HEK293 (cell line): ENCODE results near the gene GDF7.

Experiments used
- CTCF ChIA-PET: fragments of 350-600 bp; formaldehyde crosslinking; extraction: SDS; loops from one replicate; lab custom pipeline; 2021; ENCODE audit warnings: antibody characterized with exemption; lab: Yijun Ruan, JAX
- POLR2A ChIA-PET: fragments of 300-600 bp; formaldehyde crosslinking; extraction: SDS; loops from one replicate; lab custom pipeline; 2020; ENCODE audit warnings: antibody characterized with exemption, inconsistent platforms; lab: Yijun Ruan, JAX
- H3K27ac ChIP-seq: fragments of 200-500 bp; sonication (Bioruptor generic); 2 replicates; pipeline ENCODE4 v1.5.1; 2014; ENCODE audit warnings: low read depth, low read length, control low read depth, inconsistent platforms; ENCODE audit errors: extremely low read depth
- H3K36me3 ChIP-seq, 2 experiments: fragments of 200-500 bp in 1 of 2; sonication (Bioruptor generic) in 1 of 2; 1 replicate in 1 of 2; 2 replicates in 1 of 2; pipeline ENCODE4 v1.5.1; 2014 to 2017; ENCODE audit warnings: inconsistent platforms in 2 of 2, low read length in 2 of 2; ENCODE audit not compliant: control insufficient read depth in 2 of 2, insufficient read depth in 1 of 2
- H3K4me1 ChIP-seq: fragments of 200-500 bp; sonication (Bioruptor generic); 2 replicates; pipeline ENCODE4 v1.5.1; 2014; ENCODE audit warnings: mild to moderate bottlenecking, low read length, inconsistent platforms; ENCODE audit not compliant: control insufficient read depth, insufficient read depth
- H3K4me3 ChIP-seq: 2 replicates; pipeline ENCODE4 v1.5.1; 2011; ENCODE audit warnings: low read depth, mild to moderate bottlenecking, control low read depth, low read length, moderate library complexity
- H3K9me3 ChIP-seq: fragments of 200-500 bp; sonication (Bioruptor generic); 2 replicates; pipeline ENCODE4 v1.5.1; 2014; ENCODE audit warnings: low read depth, low read length, inconsistent platforms; ENCODE audit not compliant: control insufficient read depth, insufficient read depth
- ATF2 ChIP-seq: fragments of 450-650 bp; formaldehyde crosslinking; IDR thresholded peaks from 2 replicates; pipeline ENCODE4 v1.5.1; 2016; ENCODE audit warnings: missing biosample characterization, missing genetic modification characterization, low read depth
- BCL11A ChIP-seq: fragments of 450-650 bp; formaldehyde crosslinking; IDR thresholded peaks from 2 replicates; pipeline ENCODE4 v1.5.1; 2016; ENCODE audit warnings: low read depth, missing biosample characterization, missing genetic modification characterization
- KLF1 ChIP-seq: fragments of 450-650 bp; formaldehyde crosslinking; IDR thresholded peaks from 2 replicates; pipeline ENCODE4 v1.5.1; 2016; ENCODE audit warnings: missing biosample characterization, missing genetic modification characterization
- OVOL3 ChIP-seq: fragments of 450-650 bp; formaldehyde crosslinking; IDR thresholded peaks from 2 replicates; pipeline ENCODE4 v1.5.1; 2016; ENCODE audit warnings: missing biosample characterization, missing genetic modification characterization
- PATZ1 ChIP-seq: fragments of 450-650 bp; formaldehyde crosslinking; IDR thresholded peaks from 2 replicates; pipeline ENCODE4 v1.5.1; 2016; ENCODE audit warnings: missing biosample characterization, missing genetic modification characterization
- PRDM6 ChIP-seq: fragments of 450-650 bp; formaldehyde crosslinking; IDR thresholded peaks from 2 replicates; pipeline ENCODE4 v1.5.1; 2017; ENCODE audit warnings: missing biosample characterization, missing genetic modification characterization
- SALL2 ChIP-seq: fragments of 450-650 bp; formaldehyde crosslinking; IDR thresholded peaks from 2 replicates; pipeline ENCODE4 v1.5.0; 2017; ENCODE audit warnings: missing biosample characterization, mild to moderate bottlenecking, missing genetic modification characterization, borderline replicate concordance
- ZFHX2 ChIP-seq: fragments of 450-650 bp; formaldehyde crosslinking; conservative IDR thresholded peaks from 2 replicates; pipeline ENCODE4 v1.5.1; 2016; ENCODE audit warnings: missing biosample characterization, missing genetic modification characterization
- ZNF302 ChIP-seq: fragments of 450-650 bp; formaldehyde crosslinking; IDR thresholded peaks from 2 replicates; pipeline ENCODE4 v1.5.1; 2016; ENCODE audit warnings: missing biosample characterization, missing genetic modification characterization, low read depth
- ZNF324 ChIP-seq: fragments of 450-650 bp; formaldehyde crosslinking; IDR thresholded peaks from 2 replicates; pipeline ENCODE4 v1.5.1; 2016; ENCODE audit warnings: missing biosample characterization, missing genetic modification characterization
- ZNF350 ChIP-seq: fragments of 450-650 bp; formaldehyde crosslinking; IDR thresholded peaks from 2 replicates; pipeline ENCODE4 v1.5.0; 2017; ENCODE audit warnings: missing biosample characterization, mild to moderate bottlenecking, missing genetic modification characterization
- ZNF362 ChIP-seq: fragments of 450-650 bp; formaldehyde crosslinking; IDR thresholded peaks from 2 replicates; pipeline ENCODE4 v1.5.1; 2016; ENCODE audit warnings: missing biosample characterization, missing genetic modification characterization
- ZNF37A ChIP-seq: fragments of 450-650 bp; IDR thresholded peaks from 2 replicates; pipeline ENCODE4 v1.5.1; 2018; ENCODE audit warnings: missing biosample characterization, missing genetic modification characterization
- ZNF426 ChIP-seq: fragments of 450-650 bp; formaldehyde crosslinking; IDR thresholded peaks from 2 replicates; pipeline ENCODE4 v1.5.1; 2017; ENCODE audit warnings: missing biosample characterization, missing genetic modification characterization, mild to moderate bottlenecking, inconsistent platforms, moderate library complexity
- ZNF513 ChIP-seq: fragments of 450-650 bp; IDR thresholded peaks from 2 replicates; pipeline ENCODE4 v1.5.1; 2018; ENCODE audit warnings: missing biosample characterization, missing genetic modification characterization
- ZNF561 ChIP-seq: fragments of 450-650 bp; IDR thresholded peaks from 2 replicates; pipeline ENCODE4 v1.5.1; 2018; ENCODE audit warnings: missing biosample characterization, missing genetic modification characterization, borderline replicate concordance
- ZNF585B ChIP-seq: fragments of 450-650 bp; formaldehyde crosslinking; IDR thresholded peaks from 2 replicates; pipeline ENCODE4 v1.5.1; 2016; ENCODE audit warnings: missing biosample characterization, missing genetic modification characterization
- ZNF629 ChIP-seq: fragments of 450-650 bp; formaldehyde crosslinking; IDR thresholded peaks from 2 replicates; pipeline ENCODE4 v1.5.1; 2017; ENCODE audit warnings: missing biosample characterization, missing genetic modification characterization
- ZNF747 ChIP-seq: fragments of 450-650 bp; formaldehyde crosslinking; IDR thresholded peaks from 2 replicates; pipeline ENCODE4 v1.5.1; 2016; ENCODE audit warnings: missing biosample characterization, missing genetic modification characterization
- ZNF76 ChIP-seq: fragments of 450-650 bp; formaldehyde crosslinking; IDR thresholded peaks from 2 replicates; pipeline ENCODE4; 2016; ENCODE audit warnings: low read depth, missing biosample characterization, missing genetic modification characterization, borderline replicate concordance
- ZNF830 ChIP-seq: fragments of 450-650 bp; IDR thresholded peaks from 2 replicates; pipeline ENCODE4 v1.5.0; 2018; ENCODE audit warnings: missing biosample characterization, missing genetic modification characterization, low read depth, mild to moderate bottlenecking, moderate library complexity

GDF7 gene

GRCh38 chr2:20672201-20672951 is 5.4 kb downstream of the GDF7 start:
- Histone ChIP-seq H3K36me3 (peaks cover 0 to 64% of the 10 kb centered on the region in 2 experiments; a peak in 1 of 3 replicates), H3K9me3 (no peaks in the 10 kb centered on the region), H3K4me1 (no peaks in the 10 kb centered on the region), H3K27ac (no peak overlapping the region), H3K4me3 (no peak overlapping the region)
- POLR2A ChIA-PET, result no interaction called here
- TF ChIP-seq ZNF585B (tag by site-specific recombination) (no peak), ZNF830 (no peak), SALL2 (tag by site-specific recombination) (no peak), ZNF629 (tag by site-specific recombination) (no peak), ZNF324 (tag by site-specific recombination) (no peak), ZNF426 (tag by site-specific recombination) (no peak), ZNF350 (tag by site-specific recombination) (no peak), ZNF561 (tag by site-specific recombination) (no peak), ZNF362 (no peak), ZNF37A (no peak), ZNF747 (tag by site-specific recombination) (no peak), OVOL3 (no peak)
- TF ChIP-seq, all 188 proteins: peak for 0
- CTCF ChIA-PET, result interaction anchor here (0.6 to 7.4 kb wide), 7 partner anchors 9 to 496 kb away, joined by 3 to 60 read pairs (median 4); no protein-coding TSS in a partner anchor

GRCh38 chr2:20673686-20674308 is 6.9 kb downstream of the GDF7 start:
- ChIA-PET CTCF (interaction anchor here (0.6 to 7.4 kb wide), 3 partner anchors 8 to 13 kb away, joined by 3 to 60 read pairs (median 5); no protein-coding TSS in a partner anchor), POLR2A (no interaction called here)
- Histone ChIP-seq H3K27ac (no peak overlapping the region), H3K4me3 (no peak overlapping the region), H3K36me3 (peaks cover 0 to 70% of the 10 kb centered on the region in 2 experiments; a peak in 1 of 3 replicates), H3K4me1 (no peaks in the 10 kb centered on the region), H3K9me3 (no peaks in the 10 kb centered on the region)
- TF ChIP-seq ZNF513 (tag by site-specific recombination) (no peak), PATZ1 (tag by site-specific recombination) (no peak), ATF2 (tag by site-specific recombination) (no peak), BCL11A (tag by site-specific recombination) (no peak), ZNF302 (tag by site-specific recombination) (no peak), PRDM6 (tag by site-specific recombination) (no peak), KLF1 (tag by site-specific recombination) (no peak), ZNF585B (tag by site-specific recombination) (no peak), ZNF76 (tag by site-specific recombination) (no peak), ZFHX2 (no peak)
- TF ChIP-seq, all 188 proteins: peak for 0
